KOPT-K1 (cell line): ENCODE measurements around the gene ANKFY1.
A peak's percentile ranks its signal among the peaks of the same experiment; 100 is the strongest.

ENCODE experiments used
- H3K27ac ChIP-seq: fragments of 200-600 bp; sonication (generic); 2 replicates; pipeline ENCODE4 v1.5.1; 2016; ENCODE audit warnings: antibody characterized with exemption, mild to moderate bottlenecking, low read depth, low read length; ENCODE audit not compliant: poor library complexity, severe bottlenecking
- H3K36me3 ChIP-seq: fragments of 200-600 bp; sonication (generic); 2 replicates; pipeline ENCODE4 v1.5.1; 2017; ENCODE audit warnings: antibody characterized with exemption, mild to moderate bottlenecking, low read length, moderate library complexity; ENCODE audit not compliant: insufficient read depth
- H3K9me3 ChIP-seq: fragments of 200-600 bp; sonication (generic); 2 replicates; pipeline ENCODE4 v1.5.1; 2017; ENCODE audit warnings: antibody characterized with exemption, low read length, mild to moderate bottlenecking; ENCODE audit not compliant: insufficient read depth, poor library complexity, severe bottlenecking

The ANKFY1 gene, protein sequence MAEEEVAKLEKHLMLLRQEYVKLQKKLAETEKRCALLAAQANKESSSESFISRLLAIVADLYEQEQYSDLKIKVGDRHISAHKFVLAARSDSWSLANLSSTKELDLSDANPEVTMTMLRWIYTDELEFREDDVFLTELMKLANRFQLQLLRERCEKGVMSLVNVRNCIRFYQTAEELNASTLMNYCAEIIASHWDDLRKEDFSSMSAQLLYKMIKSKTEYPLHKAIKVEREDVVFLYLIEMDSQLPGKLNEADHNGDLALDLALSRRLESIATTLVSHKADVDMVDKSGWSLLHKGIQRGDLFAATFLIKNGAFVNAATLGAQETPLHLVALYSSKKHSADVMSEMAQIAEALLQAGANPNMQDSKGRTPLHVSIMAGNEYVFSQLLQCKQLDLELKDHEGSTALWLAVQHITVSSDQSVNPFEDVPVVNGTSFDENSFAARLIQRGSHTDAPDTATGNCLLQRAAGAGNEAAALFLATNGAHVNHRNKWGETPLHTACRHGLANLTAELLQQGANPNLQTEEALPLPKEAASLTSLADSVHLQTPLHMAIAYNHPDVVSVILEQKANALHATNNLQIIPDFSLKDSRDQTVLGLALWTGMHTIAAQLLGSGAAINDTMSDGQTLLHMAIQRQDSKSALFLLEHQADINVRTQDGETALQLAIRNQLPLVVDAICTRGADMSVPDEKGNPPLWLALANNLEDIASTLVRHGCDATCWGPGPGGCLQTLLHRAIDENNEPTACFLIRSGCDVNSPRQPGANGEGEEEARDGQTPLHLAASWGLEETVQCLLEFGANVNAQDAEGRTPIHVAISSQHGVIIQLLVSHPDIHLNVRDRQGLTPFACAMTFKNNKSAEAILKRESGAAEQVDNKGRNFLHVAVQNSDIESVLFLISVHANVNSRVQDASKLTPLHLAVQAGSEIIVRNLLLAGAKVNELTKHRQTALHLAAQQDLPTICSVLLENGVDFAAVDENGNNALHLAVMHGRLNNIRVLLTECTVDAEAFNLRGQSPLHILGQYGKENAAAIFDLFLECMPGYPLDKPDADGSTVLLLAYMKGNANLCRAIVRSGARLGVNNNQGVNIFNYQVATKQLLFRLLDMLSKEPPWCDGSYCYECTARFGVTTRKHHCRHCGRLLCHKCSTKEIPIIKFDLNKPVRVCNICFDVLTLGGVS

DNA sequence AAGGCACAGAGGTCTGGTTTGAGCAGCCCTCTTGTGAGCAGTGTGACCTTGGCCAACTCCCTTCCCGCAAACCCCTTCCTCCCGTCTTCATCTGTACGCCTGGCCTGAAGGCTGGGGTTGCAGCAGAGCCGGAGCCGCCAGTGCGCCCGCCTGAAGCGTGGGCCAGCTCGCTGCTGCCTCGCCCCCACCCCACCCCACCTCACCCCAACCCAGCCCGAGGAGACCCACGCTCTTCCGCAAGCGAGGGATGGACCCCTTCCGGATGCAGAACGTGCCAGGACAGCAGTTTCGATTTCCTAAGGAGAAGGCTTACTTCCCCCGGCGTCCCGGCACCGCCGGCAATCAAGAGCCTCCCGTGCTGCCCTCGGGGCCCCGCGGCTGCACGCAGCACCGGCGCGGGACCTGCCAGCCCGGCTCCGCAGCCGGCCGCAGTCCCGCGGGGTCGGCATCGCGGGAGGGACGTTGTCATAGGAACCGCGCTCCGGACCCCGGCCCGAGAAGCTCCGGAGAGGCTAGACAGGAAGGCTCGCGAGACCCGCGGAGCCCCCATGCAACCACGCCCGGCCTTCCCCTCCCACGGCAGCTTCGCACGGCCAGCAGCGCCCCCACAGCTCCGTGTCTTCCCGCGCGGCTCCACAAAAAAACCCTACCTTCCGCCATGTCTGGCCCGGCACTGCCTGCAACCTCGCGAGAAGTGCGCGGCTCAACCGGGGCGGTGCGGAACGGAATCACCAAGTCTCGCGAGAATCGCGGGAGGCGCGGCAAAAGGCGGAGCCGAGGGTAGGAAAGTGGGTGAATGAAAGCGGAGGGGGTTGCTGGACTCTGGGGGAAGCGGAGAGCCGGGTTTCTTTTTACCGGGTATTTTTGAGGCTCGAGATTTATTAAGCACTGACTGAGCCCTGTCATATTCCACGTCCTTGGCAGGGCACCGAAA is at the start of gene ANKFY1:
Gene ANKFY1 (minus strand): TSS at position 698 of the 934 bp plus-strand sequence. CDS start 38 bp downstream, at position 660.
- Histone ChIP-seq H3K9me3 (peaks cover 21% of the 10 kb centered on the region), H3K27ac (peak within 1 kb of the TSS; percentile 79), H3K36me3 (peaks cover 51% of the 10 kb centered on the region)

- peaks cover 24% of the 10 kb centered on the region for H3K36me3 ChIP-seq
- H3K27ac ChIP-seq: no peak overlapping the region
- H3K9me3 ChIP-seq: no peaks in the 10 kb centered on the region
Measured at GRCh38 chr17:4310354-4311060, 46.7 kb upstream of the ANKFY1 start.

DNA sequence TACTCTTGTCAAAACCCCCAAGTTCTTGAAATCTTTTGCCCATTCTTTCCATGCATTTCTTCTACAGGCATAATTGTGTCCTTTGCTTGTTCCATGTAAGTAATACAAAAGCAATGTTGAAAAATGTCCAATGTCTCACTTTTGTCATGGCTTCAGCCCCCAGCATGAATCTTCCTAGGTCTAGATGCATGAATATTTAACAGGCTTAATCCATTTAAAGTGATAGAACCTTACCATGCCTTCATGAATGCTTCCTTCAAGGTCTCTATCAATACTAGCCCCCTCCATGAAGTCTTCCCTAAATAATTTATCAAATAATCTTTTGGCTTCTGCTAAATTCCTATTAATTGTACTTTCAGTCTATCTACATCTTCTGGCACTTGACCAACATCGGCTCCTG is 46.1 kb upstream of the ANKFY1 start:
- peaks cover 30% of the 10 kb centered on the region for H3K36me3 ChIP-seq
- no peaks in the 10 kb centered on the region for H3K9me3 ChIP-seq
- no peak overlapping the region for H3K27ac ChIP-seq

DNA sequence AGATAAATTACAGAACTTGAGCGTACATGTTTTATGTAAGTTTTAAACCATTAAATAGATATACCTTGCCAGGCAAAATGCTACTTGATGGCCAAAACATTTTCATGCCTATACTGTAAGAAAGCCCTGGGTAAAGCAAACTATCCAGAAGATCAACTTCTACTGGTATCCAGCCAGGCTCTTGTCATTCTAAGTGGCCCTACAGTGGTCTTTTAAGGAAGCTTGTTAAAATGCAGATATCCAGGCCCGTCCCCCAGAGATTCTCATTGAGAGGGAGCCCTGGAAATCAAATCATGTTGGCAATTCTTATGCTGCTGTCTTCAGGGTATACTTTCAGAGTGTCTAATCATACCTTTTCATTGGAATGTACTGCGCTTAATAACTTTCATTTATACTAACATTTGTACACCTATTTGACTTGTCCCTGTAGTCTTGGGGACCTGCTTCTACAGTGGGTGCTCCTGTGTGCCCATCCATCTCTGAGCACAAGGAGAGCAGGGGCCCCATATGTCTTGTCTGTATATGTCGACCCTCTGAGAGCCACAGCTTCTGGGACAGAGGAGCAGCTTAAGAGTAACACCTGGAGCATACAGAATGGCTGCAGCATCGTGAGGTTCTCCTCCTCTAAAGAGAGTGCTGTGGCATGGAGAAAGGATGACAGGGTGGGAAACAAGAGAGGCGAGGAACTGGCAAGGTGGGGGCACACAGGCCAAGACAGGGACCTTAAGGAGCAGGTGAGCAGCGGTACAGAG is 43.6 kb upstream of the ANKFY1 start:
- Histone ChIP-seq H3K9me3 (no peaks in the 10 kb centered on the region), H3K27ac (no peak overlapping the region), H3K36me3 (peaks cover 55% of the 10 kb centered on the region)

DNA sequence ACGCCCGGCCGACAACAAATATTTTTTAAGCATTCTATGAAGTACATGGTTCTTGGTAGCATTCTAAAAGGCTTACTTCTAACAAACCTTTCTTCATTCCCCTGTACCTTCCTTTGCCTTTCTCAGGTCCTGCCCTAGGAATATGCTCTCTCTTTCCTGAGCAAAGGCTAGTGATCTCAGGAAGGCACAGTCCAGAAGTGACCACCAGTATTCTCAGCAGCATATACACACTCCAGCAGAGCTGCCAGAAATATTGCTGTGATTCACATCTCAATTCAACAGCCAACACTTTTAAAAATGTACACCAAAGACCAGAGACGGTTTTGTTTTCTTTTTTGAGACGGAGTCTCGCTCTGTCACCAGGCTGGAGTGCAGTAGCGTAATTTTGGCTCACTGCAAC is 41.4 kb upstream of the ANKFY1 start:
- H3K27ac ChIP-seq: no peak overlapping the region
- H3K36me3 ChIP-seq: peaks cover 74% of the 10 kb centered on the region
- H3K9me3 ChIP-seq: no peaks in the 10 kb centered on the region

- Histone ChIP-seq H3K27ac (no peak overlapping the region), H3K36me3 (peaks cover 74% of the 10 kb centered on the region), H3K9me3 (no peaks in the 10 kb centered on the region)
Measured at GRCh38 chr17:4304417-4305027, 40.7 kb upstream of the ANKFY1 start.

DNA sequence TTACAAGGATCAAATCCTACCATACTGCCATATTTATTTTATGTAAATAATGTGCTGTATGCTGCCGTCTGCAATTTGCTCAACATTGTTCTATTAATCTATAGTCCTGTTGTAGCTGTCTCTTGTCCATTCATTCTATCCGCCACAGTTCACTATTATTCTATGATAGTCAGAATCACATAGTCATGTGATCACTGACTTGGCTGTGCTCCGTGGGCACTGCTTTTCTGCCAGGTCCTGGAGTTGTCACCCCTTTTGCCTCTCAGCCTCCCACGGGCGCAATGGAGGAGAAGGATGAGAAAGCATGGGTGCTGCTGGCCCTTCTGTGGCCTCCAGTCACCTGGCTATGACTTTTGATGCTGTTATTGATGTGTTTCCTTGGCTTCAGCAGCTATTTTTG is 37.3 kb upstream of the ANKFY1 start:
- peaks cover 73% of the 10 kb centered on the region for H3K36me3 ChIP-seq
- H3K9me3 ChIP-seq: no peaks in the 10 kb centered on the region

GRCh38 chr17:4297351-4297750 is 33.6 kb upstream of the ANKFY1 start:
- H3K27ac ChIP-seq: no peak overlapping the region
- H3K36me3 ChIP-seq: peaks cover 71% of the 10 kb centered on the region
- H3K9me3 ChIP-seq: no peaks in the 10 kb centered on the region

More for the DNA sequence above, 37.3 kb upstream of the ANKFY1 start:
- no peak overlapping the region for H3K27ac ChIP-seq

- Histone ChIP-seq H3K27ac (no peak overlapping the region), H3K36me3 (peaks cover 70% of the 10 kb centered on the region), H3K9me3 (no peaks in the 10 kb centered on the region)
Measured at GRCh38 chr17:4295686-4296085, 31.9 kb upstream of the ANKFY1 start.

DNA sequence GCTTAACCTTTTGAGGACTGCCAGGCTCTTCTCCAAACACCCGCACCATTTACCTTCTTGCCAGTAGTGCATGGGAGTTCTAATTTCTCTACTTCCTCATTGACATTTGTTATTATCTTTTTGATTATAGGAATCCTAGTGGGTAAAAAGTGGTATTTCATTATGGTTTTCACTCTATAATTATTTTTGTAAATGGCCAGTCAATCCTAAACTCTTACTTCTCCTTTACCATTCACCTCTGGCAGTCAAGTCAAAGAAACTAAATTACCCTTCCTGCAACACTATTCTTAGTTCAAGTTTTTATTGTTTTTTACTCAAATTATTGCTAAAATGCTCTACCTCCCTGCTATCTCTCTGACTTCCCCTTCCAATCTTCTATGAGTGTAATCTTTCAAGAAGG is 29.8 kb upstream of the ANKFY1 start:
- Histone ChIP-seq H3K27ac (no peak overlapping the region), H3K36me3 (peaks cover 83% of the 10 kb centered on the region), H3K9me3 (no peaks in the 10 kb centered on the region)

- no peak overlapping the region for H3K27ac ChIP-seq
- peaks cover 73% of the 10 kb centered on the region for H3K36me3 ChIP-seq
- H3K9me3 ChIP-seq: no peaks in the 10 kb centered on the region
Measured at GRCh38 chr17:4287710-4288109, 23.9 kb upstream of the ANKFY1 start.

DNA sequence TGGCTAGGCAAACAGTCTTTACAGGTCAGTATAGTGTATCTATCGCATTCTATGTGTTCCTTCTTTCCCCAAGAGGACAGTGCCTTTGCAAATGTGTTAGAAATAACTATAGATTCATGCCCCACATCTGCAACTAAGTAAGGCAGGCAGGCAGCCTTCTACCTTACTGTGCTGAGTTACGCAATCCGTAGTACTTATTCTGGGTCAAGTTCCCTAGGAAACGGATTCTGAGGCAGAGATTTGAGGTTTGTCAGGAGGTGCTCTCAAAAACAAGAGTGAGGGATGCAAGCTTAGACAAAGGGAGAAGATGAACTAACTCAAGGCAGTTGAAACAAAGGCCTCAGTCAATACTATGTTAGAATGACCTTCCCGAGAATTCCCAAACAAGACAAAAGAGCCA is 12.7 kb upstream of the ANKFY1 start:
- peaks cover 92% of the 10 kb centered on the region for H3K36me3 ChIP-seq

DNA sequence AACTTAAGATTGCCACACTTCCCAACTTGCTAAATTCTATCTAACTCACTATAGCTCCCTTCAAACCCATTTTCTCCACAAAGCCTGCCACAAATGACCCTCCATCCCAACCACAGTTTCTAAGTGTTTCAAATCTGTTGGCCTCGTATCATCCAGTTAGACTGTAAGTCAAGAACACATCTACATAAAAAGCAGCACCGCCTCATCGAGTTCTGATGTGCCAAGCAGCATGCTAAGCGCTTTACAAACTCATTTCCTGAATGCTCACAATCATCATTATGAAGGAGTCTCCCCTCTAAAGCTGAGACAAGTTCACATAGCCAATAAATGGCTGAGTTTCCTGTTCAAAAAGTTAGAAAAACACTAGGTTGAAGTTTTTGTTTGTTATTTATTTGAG is 9.2 kb upstream of the ANKFY1 start:
- Histone ChIP-seq H3K36me3 (peaks cover 91% of the 10 kb centered on the region), H3K9me3 (no peaks in the 10 kb centered on the region), H3K27ac (no peak overlapping the region)

More for the DNA sequence above, 12.7 kb upstream of the ANKFY1 start:
- H3K27ac ChIP-seq: no peak overlapping the region
- no peaks in the 10 kb centered on the region for H3K9me3 ChIP-seq
